ENCODE results near the gene MITD1.
"Not testable (repeated sequence)": the region's sequence is repeated elsewhere in the genome, so short reads cannot be mapped to it uniquely, and the experiment has no call there.

Gene MITD1

GRCh38 chr2:99180755-99181623 is at the start of gene MITD1, which contains the start of gene MRPL30:
MITD1 (minus strand) TSS chr2:99181058; CDS start chr2:99180981, 77 bp downstream.
MRPL30 (plus strand) TSS chr2:99181184; CDS start chr2:99186204, 5,020 bp downstream.
- peak; percentile 90 for DNase-seq

- no peak for DNase-seq
Observed at GRCh38 chr2:99217929-99218501, 37.2 kb upstream of the MITD1 start.

GRCh38 chr2:99216096-99216495 is 35.2 kb upstream of the MITD1 start:
- DNase-seq, result no peak

GRCh38 chr2:99205491-99205890 is 24.6 kb upstream of the MITD1 start:
- no peak for DNase-seq

- no peak for DNase-seq
Observed at GRCh38 chr2:99201959-99202678, 21.3 kb upstream of the MITD1 start.

GRCh38 chr2:99200076-99200800 is 19.4 kb upstream of the MITD1 start:
- DNase-seq, result no peak

GRCh38 chr2:99198103-99198841 is 17.4 kb upstream of the MITD1 start:
- DNase-seq, result no peak

GRCh38 chr2:99192364-99192763 is 11.5 kb upstream of the MITD1 start:
- DNase-seq, result not testable (repeated sequence)

- no peak for DNase-seq
Observed at GRCh38 chr2:99190548-99190947, 9.7 kb upstream of the MITD1 start.

- DNase-seq, result no peak
Observed at GRCh38 chr2:99188357-99188756, 7.5 kb upstream of the MITD1 start.

GRCh38 chr2:99187011-99187410 is 6.2 kb upstream of the MITD1 start:
- no peak for DNase-seq

- no peak for DNase-seq
Observed at GRCh38 chr2:99184811-99185210, 4.0 kb upstream of the MITD1 start.

GRCh38 chr2:99183025-99183424 is 2.2 kb upstream of the MITD1 start:
- DNase-seq, result no peak

GRCh38 chr2:99181624-99182000 is 754 bp upstream of the MITD1 start:
- DNase-seq, result no peak

GRCh38 chr2:99171377-99172140 is 9.3 kb downstream of the MITD1 start:
- no peak for DNase-seq

- DNase-seq, result no peak
Observed at GRCh38 chr2:99169534-99169933, 11.3 kb downstream of the MITD1 start.

GRCh38 chr2:99166218-99166617 is 14.6 kb downstream of the MITD1 start:
- no peak for DNase-seq

GRCh38 chr2:99159594-99159993 is 21.3 kb downstream of the MITD1 start:
- no peak for DNase-seq

GRCh38 chr2:99158599-99158998 is 22.3 kb downstream of the MITD1 start:
- DNase-seq, result no peak

- no peak for DNase-seq
Observed at GRCh38 chr2:99156891-99157290, 24.0 kb downstream of the MITD1 start.
